ENCODE results near the gene LRRC59. TPM values are rescaled to one million over a fixed set of nuclear protein-coding genes. Genes with fewer than 3 reads are reported as not detected.

LRRC59 gene
- total and polyA plus RNA-seq, 4 donors: 43.8 to 117 (median 79.2) TPM

- no peak overlapping the region for H3K27ac ChIP-seq (ENCODE audit: low read depth in 1 of 2, low read length in 1 of 2)
- DNase-seq (no peak), ATAC-seq (ENCODE audit: insufficient read depth, low FRiP score) (no peak)
- no peaks in the 10 kb centered on the region for H3K9me3 ChIP-seq (ENCODE audit: control insufficient read depth in 4 of 4, insufficient read depth in 3 of 4, low read length in 3 of 4)
- peaks cover 2 to 19% (median 9%) of the 10 kb centered on the region in 5 donors for H3K4me1 ChIP-seq (ENCODE audit: control insufficient read depth in 5 of 5, insufficient read depth in 5 of 5, low read length in 5 of 5)
- no peaks in the 10 kb centered on the region for H3K27me3 ChIP-seq (ENCODE audit: control insufficient read depth in 3 of 3, insufficient read depth in 3 of 3, low read length in 2 of 3)
- no peak for TF ChIP-seq CTCF (IDR thresholded peaks at IDR 0.05; ENCODE audit: control extremely low read depth, extremely low read depth)
- no peak overlapping the region for H3K4me3 ChIP-seq
- peaks cover 0 to 4% (median 0%) of the 10 kb centered on the region in 4 donors for H3K36me3 ChIP-seq (ENCODE audit: control insufficient read depth in 4 of 4, insufficient read depth in 4 of 4, low read length in 4 of 4)
- no peak overlapping the region for H3K9ac ChIP-seq (ENCODE audit: insufficient read depth in 1 of 2, low read length in 2 of 2)
- 80 to 96% methylated on average over 4 of the region's 4 CpGs for WGBS, 2 donors
Observed at GRCh38 chr17:50439008-50439407, 41.7 kb upstream of the LRRC59 start.

GRCh38 chr17:50437409-50437808 lies 40.1 kb upstream of the LRRC59 start:
- ATAC-seq (ENCODE audit: insufficient read depth, low FRiP score) (no peak), DNase-seq (no peak)
- Histone ChIP-seq H3K36me3 (ENCODE audit: control insufficient read depth in 4 of 4, insufficient read depth in 4 of 4, low read length in 4 of 4) (peaks cover 0 to 4% (median under 1%) of the 10 kb centered on the region in 4 donors), H3K27ac (ENCODE audit: low read depth in 1 of 2, low read length in 1 of 2) (no peak overlapping the region), H3K27me3 (ENCODE audit: control insufficient read depth in 3 of 3, insufficient read depth in 3 of 3, low read length in 2 of 3) (no peaks in the 10 kb centered on the region), H3K9ac (ENCODE audit: insufficient read depth in 1 of 2, low read length in 2 of 2) (no peak overlapping the region), H3K9me3 (ENCODE audit: control insufficient read depth in 4 of 4, insufficient read depth in 3 of 4, low read length in 3 of 4) (no peaks in the 10 kb centered on the region), H3K4me1 (ENCODE audit: control insufficient read depth in 5 of 5, insufficient read depth in 5 of 5, low read length in 5 of 5) (peaks cover 0 to 9% (median 5%) of the 10 kb centered on the region in 5 donors), H3K4me3 (no peak overlapping the region)
- 98% methylated on average over 4 of the region's 4 CpGs for WGBS, 2 donors
- TF ChIP-seq CTCF (IDR thresholded peaks at IDR 0.05; ENCODE audit: control extremely low read depth, extremely low read depth): no peak

- TF ChIP-seq CTCF (IDR thresholded peaks at IDR 0.05; ENCODE audit: control extremely low read depth, extremely low read depth): no peak
- DNase-seq: no peak
- no peak for ATAC-seq (ENCODE audit: insufficient read depth, low FRiP score)
- Histone ChIP-seq H3K4me3 (no peak overlapping the region), H3K27me3 (ENCODE audit: control insufficient read depth in 3 of 3, insufficient read depth in 3 of 3, low read length in 2 of 3) (no peaks in the 10 kb centered on the region), H3K9me3 (ENCODE audit: control insufficient read depth in 4 of 4, insufficient read depth in 3 of 4, low read length in 3 of 4) (no peaks in the 10 kb centered on the region), H3K4me1 (ENCODE audit: control insufficient read depth in 5 of 5, insufficient read depth in 5 of 5, low read length in 5 of 5) (peaks cover 0 to 16% (median 6%) of the 10 kb centered on the region in 5 donors), H3K36me3 (ENCODE audit: control insufficient read depth in 4 of 4, insufficient read depth in 4 of 4, low read length in 4 of 4) (peaks cover 0 to 12% (median 1%) of the 10 kb centered on the region in 4 donors), H3K27ac (ENCODE audit: low read depth in 1 of 2, low read length in 1 of 2) (no peak overlapping the region), H3K9ac (ENCODE audit: insufficient read depth in 1 of 2, low read length in 2 of 2) (no peak overlapping the region)
- WGBS, 2 donors: 85 to 95% methylated on average over 4 of the region's 4 CpGs
Observed at GRCh38 chr17:50432125-50432762, 34.9 kb upstream of the LRRC59 start.
